GM18861 (cell line): ENCODE data around the gene APCDD1L.

Experiments used
- ATAC-seq: cut with Tn5 transposase; IDR thresholded peaks from one replicate; pipeline ENCODE4 v1.9.1; 2021; ENCODE audit not compliant: unreplicated experiment

Gene APCDD1L

DNA sequence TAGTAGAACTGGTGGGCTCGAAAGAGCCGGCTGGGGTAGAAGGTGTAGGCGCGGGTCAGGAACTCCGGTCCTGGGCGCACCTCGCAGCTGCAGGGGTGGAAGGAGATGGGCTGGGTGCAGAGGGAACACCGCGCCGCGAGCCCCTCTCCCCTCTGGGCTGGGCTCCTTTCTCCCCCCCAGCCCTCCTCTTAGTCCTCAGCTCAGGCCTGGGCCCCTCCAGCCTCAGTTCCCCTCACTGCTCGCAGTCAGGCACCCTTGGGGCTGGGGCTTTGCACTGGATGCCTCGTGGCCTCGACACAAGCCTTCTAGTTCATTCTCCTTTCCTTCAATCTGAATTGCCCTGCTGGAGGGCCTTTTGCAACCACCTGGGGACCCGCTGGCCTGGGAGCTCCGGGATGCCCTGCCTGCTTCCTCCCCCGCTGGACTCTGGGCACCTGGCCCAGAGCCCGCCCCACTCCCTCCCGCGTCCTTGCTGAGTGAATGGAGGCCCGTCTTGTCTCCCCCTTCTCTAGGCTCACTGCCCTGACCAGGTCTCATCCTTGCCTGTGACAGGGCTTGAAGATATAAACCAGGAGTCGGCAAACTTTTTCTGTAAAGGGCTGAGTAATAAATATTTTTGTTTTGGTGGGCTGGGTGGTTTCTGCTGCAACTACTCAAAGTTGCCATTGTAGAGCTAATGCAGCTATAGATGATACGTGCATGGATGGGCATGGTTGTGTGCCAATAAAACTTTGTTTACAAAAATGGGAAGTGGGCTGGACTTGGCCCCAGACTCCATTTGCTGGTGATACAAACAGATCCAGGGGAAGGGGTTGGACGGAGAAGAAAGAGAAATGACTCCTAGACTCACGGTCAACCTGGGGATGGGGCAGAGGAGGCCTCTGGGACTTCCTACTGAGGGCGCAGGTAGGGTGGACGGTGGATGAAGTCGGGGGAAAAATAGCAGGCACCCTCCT lies 47.3 kb downstream of the APCDD1L start:
- ATAC-seq, result no peak

- ATAC-seq, result no peak
Observed at GRCh38 chr20:58466729-58467571, 48.2 kb downstream of the APCDD1L start.

- no peak for ATAC-seq
Observed at GRCh38 chr20:58466095-58466708, 49.0 kb downstream of the APCDD1L start.

- ATAC-seq, result no peak
Observed at GRCh38 chr20:58464838-58465237, 50.4 kb downstream of the APCDD1L start.

GRCh38 chr20:58463256-58463655 lies 51.9 kb downstream of the APCDD1L start:
- ATAC-seq, result no peak

DNA sequence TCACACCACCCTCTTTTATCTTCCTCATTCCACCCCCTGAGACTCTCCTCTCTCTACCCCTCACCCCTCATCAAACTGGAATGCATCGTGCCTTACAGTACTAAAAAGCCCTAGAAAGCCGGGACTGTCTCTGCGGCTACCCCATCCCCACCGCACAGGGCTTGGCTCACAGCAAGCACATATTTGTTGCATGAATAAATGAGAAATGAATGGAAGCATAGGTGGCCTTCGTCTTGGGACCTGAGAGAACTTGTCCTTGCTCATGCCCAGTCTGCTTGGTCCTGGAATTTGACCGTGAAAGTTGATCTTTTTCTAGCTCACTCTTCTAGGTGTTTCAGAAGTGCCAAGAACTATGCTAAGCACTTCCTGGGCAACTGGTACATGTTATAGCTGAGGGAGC lies 53.3 kb downstream of the APCDD1L start:
- ATAC-seq, result no peak

DNA sequence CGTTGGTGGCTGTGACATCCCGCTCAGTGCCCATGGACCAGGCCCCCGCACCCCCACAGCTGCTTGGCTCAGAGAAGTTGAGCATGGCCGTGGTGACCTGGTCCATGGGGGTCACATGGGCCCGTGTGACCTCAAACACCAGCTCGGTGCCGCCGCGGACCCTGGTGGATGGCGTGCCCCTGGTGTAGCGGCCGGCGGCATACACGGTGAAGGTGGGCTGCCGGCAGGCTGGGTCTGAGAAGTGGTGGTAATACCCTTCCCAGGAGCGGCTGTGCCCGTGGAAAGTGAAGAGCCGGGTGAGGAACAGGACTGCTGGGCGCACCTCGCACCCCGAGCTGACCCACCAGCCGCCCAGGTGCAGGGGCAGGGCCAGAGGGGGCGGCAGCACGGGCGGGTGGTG lies 54.1 kb downstream of the APCDD1L start:
- ATAC-seq, result no peak

DNA sequence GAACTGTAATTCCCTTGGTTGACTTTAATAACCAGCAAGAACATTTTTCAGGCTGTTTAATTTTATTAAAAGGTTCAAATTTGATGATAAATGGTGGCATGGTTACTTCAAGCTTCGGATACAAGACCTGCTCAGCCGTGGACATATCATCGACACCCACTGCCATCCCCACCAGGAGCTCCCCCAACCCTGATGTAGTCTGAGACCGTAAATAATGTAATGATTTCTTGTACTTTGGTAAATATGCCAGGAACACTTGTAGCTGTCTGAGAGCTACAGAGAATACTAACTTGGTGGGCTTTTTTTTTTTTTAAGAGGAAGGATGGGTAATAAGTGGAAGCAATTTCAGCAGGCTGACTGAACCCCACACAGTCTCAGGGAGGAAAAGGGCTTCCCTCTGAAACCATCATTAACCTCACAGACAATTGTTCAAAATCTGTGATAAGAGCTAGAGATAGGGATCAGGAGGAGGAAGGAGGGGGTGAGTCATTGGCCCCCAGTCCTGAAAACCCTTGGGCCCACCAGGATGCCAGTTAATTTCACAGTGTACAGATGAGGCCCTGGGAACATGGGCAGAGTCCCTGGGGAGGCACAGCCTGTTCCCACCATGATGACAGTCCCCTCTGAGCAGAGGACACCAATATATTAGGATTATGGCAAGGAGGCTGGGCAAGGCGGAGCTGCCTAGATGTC lies 56.0 kb downstream of the APCDD1L start:
- peak; percentile 7 for ATAC-seq

GRCh38 chr20:58458342-58459057 lies 56.7 kb downstream of the APCDD1L start:
- peak; percentile 96 for ATAC-seq

GRCh38 chr20:58457083-58457695 lies 58.0 kb downstream of the APCDD1L start:
- no peak for ATAC-seq

- no peak for ATAC-seq
Observed at GRCh38 chr20:58454460-58454859, 60.7 kb downstream of the APCDD1L start.

- no peak for ATAC-seq
Observed at GRCh38 chr20:58453391-58453790, 61.8 kb downstream of the APCDD1L start.

- no peak for ATAC-seq
Observed at GRCh38 chr20:58452667-58453255, 62.4 kb downstream of the APCDD1L start.

DNA sequence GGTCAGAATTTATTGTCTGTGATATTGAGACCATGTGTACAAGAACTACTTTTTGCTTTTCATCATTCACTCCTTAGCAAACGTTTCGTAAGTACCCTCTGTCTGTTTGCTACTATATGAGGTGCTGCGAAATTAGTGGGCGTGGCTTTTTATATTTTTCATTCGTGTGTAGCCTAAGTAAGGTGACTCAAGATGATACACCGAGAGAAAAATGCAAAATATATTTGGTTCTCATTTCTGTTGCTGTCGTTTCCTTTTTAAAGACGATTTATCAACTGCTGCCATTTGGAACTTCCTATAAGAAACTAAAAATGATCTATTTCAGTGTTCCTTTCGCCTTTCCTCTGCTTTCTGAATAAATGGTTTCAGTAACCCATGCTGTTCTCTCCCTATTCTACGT lies 64.9 kb downstream of the APCDD1L start:
- no peak for ATAC-seq

DNA sequence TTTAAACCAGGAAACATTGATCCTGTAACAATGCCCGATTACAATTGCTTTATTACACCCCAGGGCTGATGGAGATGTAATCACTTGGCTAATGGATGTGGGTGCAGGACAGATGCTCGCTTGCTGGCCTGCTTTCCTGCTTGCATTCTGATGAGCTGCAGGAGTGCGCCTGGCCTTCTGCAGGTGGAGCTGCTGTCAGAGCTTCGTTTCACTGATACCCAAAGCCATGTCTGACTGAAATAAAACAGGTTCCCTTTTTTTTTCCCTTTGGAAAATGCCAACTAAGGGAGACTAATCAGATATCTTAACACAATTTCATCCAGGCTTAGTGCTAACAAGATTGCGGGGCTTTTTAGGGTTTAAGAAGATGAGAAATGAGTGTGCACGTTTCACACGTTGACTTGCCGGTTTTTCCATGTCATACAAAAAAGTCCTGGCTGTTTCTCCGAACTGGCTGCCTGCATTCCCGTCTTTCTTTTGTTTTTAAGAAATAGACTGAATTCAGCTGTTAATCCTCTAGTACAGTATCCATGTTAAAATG lies 65.4 kb downstream of the APCDD1L start:
- ATAC-seq, result no peak

DNA sequence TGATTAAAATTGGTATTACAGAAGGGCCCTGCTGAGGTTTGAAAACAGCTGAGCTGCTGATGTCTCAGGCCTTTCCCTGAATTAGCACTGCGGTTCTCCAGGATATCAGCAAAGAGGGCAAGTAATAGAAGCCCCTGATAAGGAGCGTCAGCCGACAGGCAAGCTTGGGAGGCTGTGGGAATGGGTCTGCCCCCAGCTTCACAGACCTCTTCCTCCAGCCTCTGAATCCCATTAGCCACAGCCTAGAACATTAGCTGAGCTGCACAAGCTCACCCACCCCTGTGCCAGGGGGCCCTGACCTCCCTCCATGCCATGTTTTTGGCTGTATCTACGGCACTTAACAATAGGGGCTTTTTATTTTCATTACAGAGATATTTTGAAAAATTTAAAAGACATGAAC lies 66.2 kb downstream of the APCDD1L start:
- no peak for ATAC-seq

GRCh38 chr20:58447511-58448391 lies 67.4 kb downstream of the APCDD1L start:
- ATAC-seq, result no peak

- no peak for ATAC-seq
Observed at GRCh38 chr20:58446960-58447265, 68.3 kb downstream of the APCDD1L start.
